Transverse colon (tissue), 4 donors: Measurements from ENCODE around the gene LPAR2.

Source experiments
- EP300 ChIP-seq: sonication (generic); formaldehyde crosslinking; IDR thresholded peaks from one replicate; pipeline ENCODE4 v1.6.1; 2017; ENCODE audit warnings: antibody characterized with exemption, low read depth
- POLR2A ChIP-seq: fragments of 450-650 bp; IDR thresholded peaks from one replicate; pipeline ENCODE4 v1.6.1; 2016; ENCODE audit warnings: antibody characterized with exemption, mild to moderate bottlenecking, moderate library complexity
- POLR2AphosphoS5 ChIP-seq, 3 donors: sonication (generic); formaldehyde crosslinking; IDR thresholded peaks; one replicate each; pipeline ENCODE4 v1.6.1; 2016; ENCODE audit warnings: antibody characterized with exemption in 3 of 3
- TF ChIP-seq, protein P1 (sequence below), 5 experiments: fragments of 200-600 bp in 3 of 5; fragments of 450-650 bp in 2 of 5; sonication (generic) in 3 of 5; IDR thresholded peaks; 1 replicate in 2 of 5; 2 replicates in 3 of 5; pipeline ENCODE4 v1.5.1; 2016 to 2017; ENCODE audit warnings: antibody characterized with exemption in 5 of 5, inconsistent platforms in 3 of 5, mild to moderate bottlenecking in 2 of 5, moderate library complexity in 1 of 5

DNA sequence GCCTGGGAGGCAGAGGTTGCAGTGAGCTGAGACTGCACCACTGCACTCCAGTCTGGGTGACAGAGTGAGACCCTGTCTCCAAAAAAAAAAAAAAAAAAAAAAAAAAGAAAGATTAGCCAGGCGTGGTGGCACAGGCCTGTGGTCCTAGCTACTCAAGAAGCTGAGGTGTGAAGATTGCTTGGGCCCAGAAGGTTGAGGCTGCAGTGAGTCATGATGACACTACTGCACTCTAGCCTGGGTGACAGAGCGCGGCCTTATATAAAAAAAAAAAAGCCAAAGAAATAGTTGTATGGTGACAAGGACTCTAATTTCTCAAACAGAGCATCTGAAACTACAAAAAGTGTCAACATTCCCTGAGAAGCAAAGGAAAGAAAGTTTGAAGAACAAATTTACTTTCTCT is 12.9 kb downstream of the LPAR2 start:
- TF ChIP-seq, protein P1, sequence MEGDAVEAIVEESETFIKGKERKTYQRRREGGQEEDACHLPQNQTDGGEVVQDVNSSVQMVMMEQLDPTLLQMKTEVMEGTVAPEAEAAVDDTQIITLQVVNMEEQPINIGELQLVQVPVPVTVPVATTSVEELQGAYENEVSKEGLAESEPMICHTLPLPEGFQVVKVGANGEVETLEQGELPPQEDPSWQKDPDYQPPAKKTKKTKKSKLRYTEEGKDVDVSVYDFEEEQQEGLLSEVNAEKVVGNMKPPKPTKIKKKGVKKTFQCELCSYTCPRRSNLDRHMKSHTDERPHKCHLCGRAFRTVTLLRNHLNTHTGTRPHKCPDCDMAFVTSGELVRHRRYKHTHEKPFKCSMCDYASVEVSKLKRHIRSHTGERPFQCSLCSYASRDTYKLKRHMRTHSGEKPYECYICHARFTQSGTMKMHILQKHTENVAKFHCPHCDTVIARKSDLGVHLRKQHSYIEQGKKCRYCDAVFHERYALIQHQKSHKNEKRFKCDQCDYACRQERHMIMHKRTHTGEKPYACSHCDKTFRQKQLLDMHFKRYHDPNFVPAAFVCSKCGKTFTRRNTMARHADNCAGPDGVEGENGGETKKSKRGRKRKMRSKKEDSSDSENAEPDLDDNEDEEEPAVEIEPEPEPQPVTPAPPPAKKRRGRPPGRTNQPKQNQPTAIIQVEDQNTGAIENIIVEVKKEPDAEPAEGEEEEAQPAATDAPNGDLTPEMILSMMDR (IDR thresholded peaks at IDR 0.05), result no peak
- TF ChIP-seq EP300 (no peak), POLR2A (no peak), POLR2AphosphoS5 (IDR thresholded peaks at IDR 0.05) (no peak)
